Ovary (tissue), 3 donors: ENCODE data around the gene ZNF274.

Experiments used
- EP300 ChIP-seq: sonication (generic); formaldehyde crosslinking; IDR thresholded peaks from one replicate; pipeline ENCODE4 v1.6.1; 2017; ENCODE audit warnings: antibody characterized with exemption
- POLR2A ChIP-seq: fragments of 450-650 bp; IDR thresholded peaks from one replicate; pipeline ENCODE4 v1.6.1; 2017; ENCODE audit warnings: antibody characterized with exemption, mild to moderate bottlenecking, moderate library complexity
- TF ChIP-seq, protein P1 (sequence below), 3 donors: fragments of 450-650 bp in 2 of 3; fragments of 200-600 bp in 1 of 3; IDR thresholded peaks; one replicate each; pipeline versions ENCODE4 v1.5.1 to v1.8.0; 2016 to 2022; ENCODE audit warnings: antibody characterized with exemption in 3 of 3, mild to moderate bottlenecking in 1 of 3
- donor health status: DM: no; HTN: no; CAD: no.

DNA sequence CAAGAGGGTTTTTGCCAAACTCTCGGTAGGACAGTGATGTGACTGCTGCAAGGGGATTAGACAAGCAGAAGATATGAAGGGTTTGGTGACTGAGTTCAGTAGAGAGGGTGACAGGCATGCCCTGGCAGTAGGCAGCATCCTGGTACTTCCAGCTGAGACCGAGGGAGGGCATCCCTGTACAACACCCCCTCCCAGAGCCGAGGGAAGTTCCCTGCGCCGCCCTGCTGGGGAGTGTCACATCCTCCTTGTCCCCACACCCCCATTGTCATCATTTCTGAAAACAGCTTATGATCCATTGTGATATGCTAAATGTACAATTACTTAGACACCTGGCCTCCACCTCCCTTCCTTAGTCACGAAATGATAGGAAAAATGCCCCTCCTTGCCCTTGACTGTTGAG is 60.5 kb downstream of the ZNF274 start:
- TF ChIP-seq POLR2A = no peak
- TF ChIP-seq, protein P1, sequence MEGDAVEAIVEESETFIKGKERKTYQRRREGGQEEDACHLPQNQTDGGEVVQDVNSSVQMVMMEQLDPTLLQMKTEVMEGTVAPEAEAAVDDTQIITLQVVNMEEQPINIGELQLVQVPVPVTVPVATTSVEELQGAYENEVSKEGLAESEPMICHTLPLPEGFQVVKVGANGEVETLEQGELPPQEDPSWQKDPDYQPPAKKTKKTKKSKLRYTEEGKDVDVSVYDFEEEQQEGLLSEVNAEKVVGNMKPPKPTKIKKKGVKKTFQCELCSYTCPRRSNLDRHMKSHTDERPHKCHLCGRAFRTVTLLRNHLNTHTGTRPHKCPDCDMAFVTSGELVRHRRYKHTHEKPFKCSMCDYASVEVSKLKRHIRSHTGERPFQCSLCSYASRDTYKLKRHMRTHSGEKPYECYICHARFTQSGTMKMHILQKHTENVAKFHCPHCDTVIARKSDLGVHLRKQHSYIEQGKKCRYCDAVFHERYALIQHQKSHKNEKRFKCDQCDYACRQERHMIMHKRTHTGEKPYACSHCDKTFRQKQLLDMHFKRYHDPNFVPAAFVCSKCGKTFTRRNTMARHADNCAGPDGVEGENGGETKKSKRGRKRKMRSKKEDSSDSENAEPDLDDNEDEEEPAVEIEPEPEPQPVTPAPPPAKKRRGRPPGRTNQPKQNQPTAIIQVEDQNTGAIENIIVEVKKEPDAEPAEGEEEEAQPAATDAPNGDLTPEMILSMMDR (IDR thresholded peaks at IDR 0.05) = no peak
- no peak for TF ChIP-seq EP300
